Stomach (tissue), 9 donors: Measurements from ENCODE around the gene PDCL2. TPM values are rescaled to one million over a fixed set of nuclear protein-coding genes. Genes with fewer than 3 reads are reported as not detected.

Source experiments
- DNase-seq, 2 donors: peaks; one replicate each; pipeline versions ENCODE4 v3.0.0 to v3.0.0-alpha.2; 2013 to 2019
- H3K27ac ChIP-seq, 5 donors: fragments of 200-600 bp in 4 of 5; sonication (generic) in 4 of 5; one replicate each; pipeline ENCODE4 v1.5.1; 2013 to 2019; ENCODE audit warnings: mild to moderate bottlenecking in 1 of 5, moderate library complexity in 1 of 5
- H3K27me3 ChIP-seq, 3 donors: fragments of 200-600 bp; sonication (generic); one replicate each; pipeline ENCODE4 v1.5.1; 2017 to 2019; ENCODE audit warnings: mixed run types in 1 of 3
- H3K36me3 ChIP-seq, 4 donors: fragments of 200-600 bp; sonication (generic); 1 replicate in 3 of 4; 2 replicates in 1 of 4; pipeline ENCODE4 v1.5.1; 2016 to 2019
- H3K4me1 ChIP-seq, 4 donors: fragments of 200-600 bp; sonication (generic); one replicate each; pipeline ENCODE4 v1.5.1; 2016 to 2019
- H3K4me3 ChIP-seq, 4 donors: fragments of 200-600 bp; sonication (generic) in 3 of 4; one replicate each; pipeline ENCODE4 v1.5.1; 2016 to 2019; ENCODE audit warnings: mild to moderate bottlenecking in 1 of 4
- H3K9me3 ChIP-seq, 4 donors: fragments of 200-600 bp; sonication (generic); one replicate each; pipeline ENCODE4 v1.5.1; 2016 to 2019
- CTCF ChIP-seq, 7 experiments: fragments of 450-650 bp in 4 of 7; fragments of 200-600 bp in 3 of 7; sonication (generic) in 3 of 7; IDR thresholded peaks; one replicate each; pipeline ENCODE4 v1.5.1; 2016 to 2019; ENCODE audit warnings: antibody characterized with exemption in 7 of 7, control low read depth in 2 of 7, mild to moderate bottlenecking in 1 of 7
- EP300 ChIP-seq: sonication (generic); formaldehyde crosslinking; IDR thresholded peaks from one replicate; pipeline ENCODE4 v1.6.1; 2017; ENCODE audit warnings: antibody characterized with exemption
- POLR2A ChIP-seq, 4 donors: fragments of 450-650 bp; IDR thresholded peaks; one replicate each; pipeline ENCODE4 v1.6.1; 2016; ENCODE audit warnings: antibody characterized with exemption in 4 of 4, control low read depth in 2 of 4, mild to moderate bottlenecking in 1 of 4, moderate library complexity in 1 of 4
- POLR2AphosphoS5 ChIP-seq, 3 donors: sonication (generic); formaldehyde crosslinking; IDR thresholded peaks; one replicate each; pipeline ENCODE4 v1.6.1; 2016; ENCODE audit warnings: antibody characterized with exemption in 3 of 3
- WGBS, 5 donors: extraction: QIAGEN DNeasy Blood & Tissue Kit in 3 of 5; methylation state at CpG; one replicate each; pipeline versions ENCODE4 v1.1.5 to v1.1.7; 2013 to 2018; 5-methylcytosine and 5-hydroxymethylcytosine counted together
- intact Hi-C: fragments of 100-400 bp; cut with DNase I; formaldehyde crosslinking; loops from one replicate; pipeline ENCODE4 v1.15.1; 2023; ENCODE audit warnings: low total_unique reads
- polyA plus RNA-seq, 3 donors: library from polyadenylated mRNA; stranded (reverse); fragments of 200-250 nt; gene quantifications; one replicate each; pipeline ENCODE4 v1.2.3, GENCODE V29; 2013
- total RNA-seq, 5 donors: library from RNA; depleted of rRNA; stranded (reverse); fragments of >200 nt; gene quantifications; one replicate each; pipeline versions ENCODE4 v1.1.0 to v1.2.3, GENCODE V29; 2014 to 2016
- donor health status: healthy with polysubstance abuse.
- donor health status: Bipolar disorder and iron deficiency.
- donor health status: healthy.

PDCL2 gene
- total and polyA plus RNA-seq, 8 donors = 0.45 TPM; not detected in 7

GRCh38 chr4:55512077-55512476 is 80.0 kb downstream of the PDCL2 start:
- intact Hi-C loops = no loop called here
- Histone ChIP-seq H3K36me3 (peaks cover 0 to 19% (median 15%) of the 10 kb centered on the region in 4 donors), H3K9me3 (no peaks in the 10 kb centered on the region), H3K27ac (no peak overlapping the region), H3K4me1 (no peaks in the 10 kb centered on the region), H3K27me3 (no peaks in the 10 kb centered on the region), H3K4me3 (no peak overlapping the region)
- WGBS, 5 donors = 100% methylated on average over 1 of the region's 1 CpG
- no peak for DNase-seq
- TF ChIP-seq POLR2A (IDR thresholded peaks at IDR 0.05) (no peak), CTCF (IDR thresholded peaks at IDR 0.05) (no peak), EP300 (no peak), POLR2AphosphoS5 (IDR thresholded peaks at IDR 0.05) (no peak)

- Histone ChIP-seq H3K36me3 (peaks cover 0 to 22% (median 20%) of the 10 kb centered on the region in 4 donors), H3K27ac (no peak overlapping the region), H3K9me3 (no peaks in the 10 kb centered on the region), H3K4me3 (no peak overlapping the region), H3K4me1 (no peaks in the 10 kb centered on the region), H3K27me3 (no peaks in the 10 kb centered on the region)
- no peak for TF ChIP-seq EP300
- TF ChIP-seq POLR2A (IDR thresholded peaks at IDR 0.05) = no peak
- no peak for TF ChIP-seq POLR2AphosphoS5 (IDR thresholded peaks at IDR 0.05)
- no peak for TF ChIP-seq CTCF (IDR thresholded peaks at IDR 0.05)
- DNase-seq = no peak
- intact Hi-C loops = no loop called here
These were observed 81.4 kb downstream of the PDCL2 start for GRCh38 chr4:55510685-55511084.

GRCh38 chr4:55509266-55509665 is 82.8 kb downstream of the PDCL2 start:
- TF ChIP-seq POLR2A (IDR thresholded peaks at IDR 0.05) (no peak), EP300 (no peak), CTCF (IDR thresholded peaks at IDR 0.05) (no peak), POLR2AphosphoS5 (IDR thresholded peaks at IDR 0.05) (no peak)
- 54 to 88% (median 87%) methylated on average over 3 of the region's 3 CpGs for WGBS, 5 donors
- no peak overlapping the region for H3K27ac ChIP-seq
- peaks cover 0 to 23% (median 21%) of the 10 kb centered on the region in 4 donors for H3K36me3 ChIP-seq
- no peaks in the 10 kb centered on the region for H3K27me3 ChIP-seq
- intact Hi-C loops = no loop called here
- H3K4me1 ChIP-seq = no peaks in the 10 kb centered on the region
- H3K9me3 ChIP-seq = no peaks in the 10 kb centered on the region
- no peak for DNase-seq
- H3K4me3 ChIP-seq = no peak overlapping the region

GRCh38 chr4:55507612-55508011 is 84.4 kb downstream of the PDCL2 start:
- Histone ChIP-seq H3K27me3 (no peaks in the 10 kb centered on the region), H3K36me3 (peaks cover 0 to 23% (median 21%) of the 10 kb centered on the region in 4 donors), H3K4me1 (no peaks in the 10 kb centered on the region), H3K27ac (no peak overlapping the region), H3K9me3 (no peaks in the 10 kb centered on the region), H3K4me3 (no peak overlapping the region)
- DNase-seq = no peak
- intact Hi-C loops = no loop called here
- TF ChIP-seq CTCF (IDR thresholded peaks at IDR 0.05) (no peak), POLR2AphosphoS5 (IDR thresholded peaks at IDR 0.05) (no peak), POLR2A (IDR thresholded peaks at IDR 0.05) (no peak), EP300 (no peak)
- WGBS, 5 donors = 90 to 97% (median 94%) methylated on average over 1 of the region's 1 CpG

Other genes with a start within 250 kb of the PDCL2 start
- gene SRD5A3, start 246.0 kb downstream of the PDCL2 start, total RNA-seq = 10 to 100 TPM in 1 of 5 donors, 1 to 10 TPM in 3, not detected in 1; 1.8 to 11.2 (median 9.3) TPM
- gene SRD5A3, start 246.0 kb downstream of the PDCL2 start, polyA plus RNA-seq = 10 to 100 TPM in 1 of 3 donors, 1 to 10 TPM in 2; 6.5 to 13.0 (median 8.1) TPM
- 100 to 1,000 TPM in 4 of 5 donors, 10 to 100 TPM in 1; 21.6 to 365 (median 206) TPM for gene TMEM165, start 196.3 kb downstream of the PDCL2 start, total RNA-seq
- 10 to 100 TPM; 23.2 to 48.0 (median 27.8) TPM for gene TMEM165, start 196.3 kb downstream of the PDCL2 start, polyA plus RNA-seq
- 100 to 1,000 TPM in 1 of 5 donors, 10 to 100 TPM in 3, 1 to 10 TPM in 1; 3.2 to 123 (median 34.4) TPM for gene CLOCK, start 45.3 kb downstream of the PDCL2 start, total RNA-seq
- gene CLOCK, start 45.3 kb downstream of the PDCL2 start, polyA plus RNA-seq = 1 to 10 TPM; 4.9 to 9.2 (median 7.4) TPM
- gene NMU, start 44.1 kb upstream of the PDCL2 start, total RNA-seq = under 1 TPM in 1 of 5 donors, not detected in 4; 0.92 TPM
- 10 to 100 TPM in 1 of 3 donors, 1 to 10 TPM in 1, under 1 TPM in 1; 0.56 to 46.1 (median 1.2) TPM for gene NMU, start 44.1 kb upstream of the PDCL2 start, polyA plus RNA-seq
- gene EXOC1L, start 227.5 kb upstream of the PDCL2 start, total RNA-seq = 1 to 10 TPM in 1 of 5 donors, not detected in 4; 2.0 TPM
- gene EXOC1L, start 227.5 kb upstream of the PDCL2 start, polyA plus RNA-seq = not detected